SK-N-SH treated with all-trans-retinoic acid at 6 μM for 48 hours (cell line): Measurements from ENCODE around the gene HMGA1.

Experiments used
- BACH2 ChIP-seq: fragments of 250-450 bp; sonication (Bioruptor Pico); IDR thresholded peaks from 2 replicates; pipeline ENCODE4 v1.9.0; 2021; ENCODE audit warnings: mild to moderate bottlenecking, borderline replicate concordance
- CREB5 ChIP-seq: fragments of 250-450 bp; sonication (Bioruptor Pico); IDR thresholded peaks from 2 replicates; pipeline ENCODE4 v1.5.1; 2020; ENCODE audit warnings: low read depth, mild to moderate bottlenecking, moderate library complexity
- POU6F1 ChIP-seq: fragments of 250-450 bp; sonication (Bioruptor Pico); IDR thresholded peaks from 2 replicates; pipeline ENCODE4 v1.8.0; 2021; ENCODE audit warnings: low read depth, mild to moderate bottlenecking, moderate library complexity, borderline replicate concordance
- PPARA ChIP-seq: fragments of 250-450 bp; sonication (Bioruptor Pico); IDR thresholded peaks from 2 replicates; pipeline ENCODE4 v1.5.0; 2020; ENCODE audit warnings: mild to moderate bottlenecking, borderline replicate concordance
- SNAI2 ChIP-seq: fragments of 250-450 bp; sonication (Bioruptor Pico); IDR thresholded peaks from 2 replicates; pipeline ENCODE4 v1.5.0; 2020; ENCODE audit warnings: mild to moderate bottlenecking, moderate library complexity

- TF ChIP-seq SNAI2 (CRISPR knock-in tag) (no peak), BACH2 (no peak), PPARA (no peak), CREB5 (CRISPR knock-in tag) (no peak), POU6F1 (CRISPR knock-in tag) (no peak)
These were observed 46.7 kb upstream of the HMGA1 start for GRCh38 chr6:34189806-34190503.
